Liver (tissue), 9 donors: ENCODE measurements around the gene TMEM123. TPM values are rescaled to one million over a fixed set of nuclear protein-coding genes. Genes with fewer than 3 reads are reported as not detected.
A peak's percentile ranks its signal among the peaks of the same experiment; 100 is the strongest.

ENCODE experiments used
- DNase-seq: peaks from one replicate; pipeline ENCODE4 v3.0.0-alpha.2; 2017; ENCODE audit warnings: low spot score
- H3K27ac ChIP-seq, 2 donors: one replicate each; pipeline ENCODE4 v1.7.0; 2013; ENCODE audit warnings: inconsistent platforms in 2 of 2, low read length in 2 of 2, control low read depth in 1 of 2, low read depth in 1 of 2, mild to moderate bottlenecking in 1 of 2
- H3K27me3 ChIP-seq, 4 donors: one replicate each; pipeline versions ENCODE4 v1.6.1 to v1.7.0; 2013; ENCODE audit warnings: low read length in 3 of 4, inconsistent platforms in 1 of 4, mild to moderate bottlenecking in 1 of 4, moderate library complexity in 1 of 4; ENCODE audit not compliant: control insufficient read depth in 4 of 4, insufficient read depth in 4 of 4
- H3K36me3 ChIP-seq, 4 donors: one replicate each; pipeline versions ENCODE4 v1.6.1 to v1.7.0; 2013; ENCODE audit warnings: low read length in 3 of 4, mild to moderate bottlenecking in 3 of 4, low read depth in 1 of 4, moderate library complexity in 1 of 4; ENCODE audit not compliant: control insufficient read depth in 4 of 4, insufficient read depth in 3 of 4
- H3K4me1 ChIP-seq, 4 donors: one replicate each; pipeline versions ENCODE4 v1.6.1 to v1.7.0; 2013; ENCODE audit warnings: low read length in 3 of 4, mild to moderate bottlenecking in 3 of 4, moderate library complexity in 1 of 4; ENCODE audit not compliant: control insufficient read depth in 4 of 4, insufficient read depth in 4 of 4
- H3K4me3 ChIP-seq, 3 donors: one replicate each; pipeline versions ENCODE4 v1.6.1 to v1.7.0; 2013; ENCODE audit warnings: low read length in 3 of 3, control low read depth in 1 of 3, low read depth in 1 of 3, mild to moderate bottlenecking in 1 of 3
- H3K9ac ChIP-seq, 2 donors: one replicate each; pipeline ENCODE4 v1.7.0; 2013; ENCODE audit warnings: low read length in 2 of 2, mild to moderate bottlenecking in 2 of 2, moderate library complexity in 2 of 2, control low read depth in 1 of 2, low read depth in 1 of 2
- H3K9me3 ChIP-seq, 4 donors: one replicate each; pipeline versions ENCODE4 v1.6.1 to v1.7.0; 2013; ENCODE audit warnings: low read length in 3 of 4; ENCODE audit not compliant: control insufficient read depth in 4 of 4
- FOXA1 ChIP-seq: IDR thresholded peaks from 2 replicates; pipeline ENCODE4 v1.6.1; 2016; ENCODE audit warnings: antibody characterized with exemption
- GABPA ChIP-seq, 2 donors: IDR thresholded peaks in 1 of 2; conservative IDR thresholded peaks in 1 of 2; 2 replicates each; pipeline ENCODE4 v1.6.1; 2016; ENCODE audit warnings: antibody characterized with exemption in 2 of 2, mild to moderate bottlenecking in 1 of 2, moderate library complexity in 1 of 2
- HNF4A ChIP-seq, 2 donors: conservative IDR thresholded peaks; 2 replicates each; pipeline ENCODE4 v1.6.1; 2016; ENCODE audit warnings: antibody characterized with exemption in 2 of 2, mild to moderate bottlenecking in 2 of 2
- JUND ChIP-seq, 2 donors: IDR thresholded peaks; 2 replicates each; pipeline ENCODE4 v1.6.1; 2016; ENCODE audit warnings: antibody characterized with exemption in 2 of 2
- RAD21 ChIP-seq, 2 donors: IDR thresholded peaks; 2 replicates each; pipeline ENCODE4 v1.6.1; 2016; ENCODE audit warnings: antibody characterized with exemption in 2 of 2, mild to moderate bottlenecking in 2 of 2
- REST ChIP-seq: IDR thresholded peaks from 2 replicates; pipeline ENCODE4 v1.6.1; 2016; ENCODE audit warnings: antibody characterized with exemption, mild to moderate bottlenecking
- RXRA ChIP-seq, 2 donors: IDR thresholded peaks; 2 replicates each; pipeline ENCODE4 v1.6.1; 2017 to 2018; ENCODE audit warnings: antibody characterized with exemption in 2 of 2, mild to moderate bottlenecking in 1 of 2
- SP1 ChIP-seq: IDR thresholded peaks from 2 replicates; pipeline ENCODE4 v1.6.1; 2018; ENCODE audit warnings: antibody characterized with exemption, mild to moderate bottlenecking
- YY1 ChIP-seq: IDR thresholded peaks from 2 replicates; pipeline ENCODE4 v1.6.1; 2016; ENCODE audit warnings: antibody characterized with exemption, mild to moderate bottlenecking
- WGBS: extraction: QIAGEN DNeasy Blood & Tissue Kit; methylation state at CpG from one replicate; pipeline ENCODE4 v1.1.7; 2013; 5-methylcytosine and 5-hydroxymethylcytosine counted together
- polyA plus RNA-seq, 2 donors: library from polyadenylated mRNA; stranded (reverse) in 1 of 2; unstranded in 1 of 2; fragments of 200-250 nt in 1 of 2; fragments of >200 nt in 1 of 2; fragmentation: Nextera tagmentation in 1 of 2; extraction: Ambion mirVana in 1 of 2; gene quantifications; one replicate each; pipeline versions ENCODE4 v1.2.1 to v1.2.3, GENCODE V29; 2013 to 2015
- total RNA-seq, 2 donors: library from RNA; depleted of rRNA; stranded (reverse); fragments of >200 nt; gene quantifications; one replicate each; pipeline ENCODE4 v1.2.3, GENCODE V29; 2014
- TF ChIP-seq, protein P1 (sequence below): IDR thresholded peaks from 2 replicates; pipeline ENCODE4 v1.6.1; 2016; ENCODE audit warnings: antibody characterized with exemption
- TF ChIP-seq, protein P2 (sequence below): IDR thresholded peaks from 2 replicates; pipeline ENCODE4 v1.6.1; 2016; ENCODE audit warnings: antibody characterized with exemption
- TF ChIP-seq, protein P3 (sequence below): IDR thresholded peaks from 2 replicates; pipeline ENCODE4 v1.6.1; 2016; ENCODE audit warnings: antibody characterized with exemption
- donor health status: healthy.
- donor health status: healthy.
- donor health status: healthy.
- donor health status: healthy.
- donor health status: healthy.

The TMEM123 gene
- total and polyA plus RNA-seq, 4 donors: 101 to 140 (median 107) TPM

DNA sequence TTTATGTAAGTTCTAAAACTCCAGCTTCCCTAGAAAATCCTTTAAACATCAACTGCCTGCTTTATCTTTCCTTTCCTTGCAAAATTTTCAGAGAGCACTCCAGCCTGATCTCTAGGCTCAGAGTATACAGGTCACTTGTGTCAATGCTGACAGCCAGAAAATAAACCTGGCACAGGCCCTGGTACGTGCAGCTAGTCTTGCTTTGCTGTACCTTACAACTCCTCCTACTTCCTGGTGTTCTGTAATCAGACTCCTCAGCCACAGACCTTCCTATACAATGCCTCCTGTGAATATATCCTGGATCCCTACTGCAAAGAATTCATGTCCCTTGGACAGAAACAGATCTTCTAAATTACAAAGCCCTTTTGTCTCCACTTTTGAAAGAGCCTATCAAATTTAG is 24.2 kb upstream of the TMEM123 start (continued):
- peak; percentile 35 to 73 for TF ChIP-seq JUND (IDR thresholded peaks at IDR 0.05)
- TF ChIP-seq SP1: peak; percentile 69
- peak; percentile 77 to 78 for TF ChIP-seq RXRA (IDR thresholded peaks at IDR 0.05)

DNA sequence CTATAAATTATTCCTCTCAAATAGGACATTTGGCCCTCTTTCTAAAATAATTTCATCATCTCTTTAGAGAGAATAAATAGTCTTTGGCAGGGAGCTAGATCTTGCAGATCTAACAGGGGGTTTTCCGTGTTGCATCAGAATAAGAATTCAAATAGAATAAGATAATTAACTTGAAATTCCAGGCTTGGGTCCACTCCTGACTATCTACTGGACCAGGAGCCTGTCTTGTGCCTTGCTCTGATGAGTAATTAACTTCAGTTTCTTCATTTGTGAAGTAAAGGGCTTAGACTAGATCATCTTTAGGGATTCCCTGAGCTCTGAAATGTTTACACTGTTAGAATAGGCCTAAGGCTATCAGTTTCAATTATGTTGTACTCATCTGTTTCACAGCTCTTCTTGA is 23.5 kb upstream of the TMEM123 start:
- Histone ChIP-seq H3K36me3 (no peaks in the 10 kb centered on the region), H3K27me3 (no peaks in the 10 kb centered on the region), H3K4me1 (peaks cover 5 to 19% (median 13%) of the 10 kb centered on the region in 4 donors), H3K4me3 (no peak overlapping the region), H3K27ac (peak overlapping the region; percentile 84 to 89), H3K9me3 (no peaks in the 10 kb centered on the region), H3K9ac (peak overlapping the region; percentile 19 to 45)
- WGBS: 26% methylated on average over 1 of the region's 1 CpG
- DNase-seq: no peak
- peak; percentile 14 for TF ChIP-seq SP1
- no peak for TF ChIP-seq FOXA1
- peak; percentile 36 for TF ChIP-seq REST
- TF ChIP-seq, protein P1, sequence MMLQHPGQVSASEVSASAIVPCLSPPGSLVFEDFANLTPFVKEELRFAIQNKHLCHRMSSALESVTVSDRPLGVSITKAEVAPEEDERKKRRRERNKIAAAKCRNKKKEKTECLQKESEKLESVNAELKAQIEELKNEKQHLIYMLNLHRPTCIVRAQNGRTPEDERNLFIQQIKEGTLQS: peak; percentile 61
- TF ChIP-seq RAD21 (IDR thresholded peaks at IDR 0.05): no peak
- peak in 1 of 2 donors; percentile 36 for TF ChIP-seq JUND (IDR thresholded peaks at IDR 0.05)
- peak; percentile 47 to 53 for TF ChIP-seq HNF4A (conservative IDR thresholded peaks at IDR 0.05)
- TF ChIP-seq, protein P2, sequence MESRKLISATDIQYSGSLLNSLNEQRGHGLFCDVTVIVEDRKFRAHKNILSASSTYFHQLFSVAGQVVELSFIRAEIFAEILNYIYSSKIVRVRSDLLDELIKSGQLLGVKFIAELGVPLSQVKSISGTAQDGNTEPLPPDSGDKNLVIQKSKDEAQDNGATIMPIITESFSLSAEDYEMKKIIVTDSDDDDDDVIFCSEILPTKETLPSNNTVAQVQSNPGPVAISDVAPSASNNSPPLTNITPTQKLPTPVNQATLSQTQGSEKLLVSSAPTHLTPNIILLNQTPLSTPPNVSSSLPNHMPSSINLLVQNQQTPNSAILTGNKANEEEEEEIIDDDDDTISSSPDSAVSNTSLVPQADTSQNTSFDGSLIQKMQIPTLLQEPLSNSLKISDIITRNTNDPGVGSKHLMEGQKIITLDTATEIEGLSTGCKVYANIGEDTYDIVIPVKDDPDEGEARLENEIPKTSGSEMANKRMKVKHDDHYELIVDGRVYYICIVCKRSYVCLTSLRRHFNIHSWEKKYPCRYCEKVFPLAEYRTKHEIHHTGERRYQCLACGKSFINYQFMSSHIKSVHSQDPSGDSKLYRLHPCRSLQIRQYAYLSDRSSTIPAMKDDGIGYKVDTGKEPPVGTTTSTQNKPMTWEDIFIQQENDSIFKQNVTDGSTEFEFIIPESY: no peak
- peak; percentile 11 for TF ChIP-seq YY1
- peak in 1 of 2 donors; percentile 44 for TF ChIP-seq RXRA (IDR thresholded peaks at IDR 0.05)

- Histone ChIP-seq H3K4me3 (no peak overlapping the region), H3K27me3 (no peaks in the 10 kb centered on the region), H3K36me3 (no peaks in the 10 kb centered on the region), H3K9me3 (no peaks in the 10 kb centered on the region), H3K4me1 (peaks cover 5 to 19% (median 13%) of the 10 kb centered on the region in 4 donors), H3K9ac (no peak overlapping the region), H3K27ac (no peak overlapping the region)
- TF ChIP-seq GABPA (IDR thresholded peaks at IDR 0.05 in 1 of 2, conservative IDR thresholded peaks at IDR 0.05 in 1 of 2) (no peak), YY1 (no peak), RXRA (IDR thresholded peaks at IDR 0.05) (no peak), FOXA1 (no peak), REST (no peak), HNF4A (conservative IDR thresholded peaks at IDR 0.05) (no peak)
- TF ChIP-seq, protein P1: no peak
- TF ChIP-seq, protein P3, sequence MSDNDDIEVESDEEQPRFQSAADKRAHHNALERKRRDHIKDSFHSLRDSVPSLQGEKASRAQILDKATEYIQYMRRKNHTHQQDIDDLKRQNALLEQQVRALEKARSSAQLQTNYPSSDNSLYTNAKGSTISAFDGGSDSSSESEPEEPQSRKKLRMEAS: no peak
- TF ChIP-seq, protein P2: no peak
- WGBS: 92% methylated on average over 5 of the region's 5 CpGs
- DNase-seq: no peak
Measured at GRCh38 chr11:102473543-102473942, 21.0 kb upstream of the TMEM123 start.
